ENCODE results near the gene CCDC136.

CCDC136 gene

DNA sequence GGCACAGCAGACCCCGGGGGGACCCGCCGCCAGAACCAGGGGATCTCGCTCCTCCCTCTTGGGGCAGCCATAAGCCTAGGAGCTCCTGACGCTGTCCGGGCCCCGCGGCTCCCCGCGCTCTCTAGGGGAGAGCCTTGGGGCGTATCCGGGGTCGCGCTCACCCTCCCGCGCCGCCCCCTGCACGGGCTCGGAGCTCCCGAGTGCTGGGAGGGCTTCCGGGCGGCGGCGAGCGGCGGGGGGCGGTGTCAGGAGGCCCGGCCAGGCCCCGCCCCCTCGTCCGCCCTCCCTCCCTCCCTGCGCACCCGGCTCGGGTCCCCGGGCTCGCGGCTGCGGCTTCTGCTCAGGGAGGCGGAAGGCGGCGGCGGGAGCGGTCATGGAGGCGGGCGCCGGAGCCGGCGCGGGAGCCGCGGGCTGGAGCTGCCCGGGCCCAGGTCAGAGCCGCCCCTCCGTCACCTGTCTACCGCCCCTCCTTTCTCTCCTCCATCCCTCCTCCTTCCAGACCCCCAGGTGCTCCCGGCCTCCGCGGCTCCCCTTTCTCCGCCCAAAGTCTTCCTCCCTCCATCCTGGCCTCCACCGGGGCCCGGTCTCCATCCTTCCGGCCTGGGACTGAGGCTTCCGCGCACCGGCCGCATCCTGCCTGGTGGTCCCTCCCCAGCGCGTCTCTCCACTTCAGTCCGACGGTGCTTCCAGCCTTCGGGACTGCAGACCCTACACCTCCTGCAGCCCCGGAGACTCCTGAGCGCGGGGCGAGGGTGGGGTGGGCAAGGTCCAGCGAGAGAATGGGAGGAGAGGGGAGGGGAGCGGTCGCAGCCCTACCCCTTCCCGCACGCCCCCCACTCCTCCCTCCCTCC lies at the start of gene CCDC136:
Gene CCDC136 (plus strand): TSS at position 848 of the 851 bp plus-strand sequence. CDS start 444 bp downstream, outside the sequence.
- in situ Hi-C loops (cut with MboI; ENCODE audit: low sequenced_read_pairs): no loop called here

DNA sequence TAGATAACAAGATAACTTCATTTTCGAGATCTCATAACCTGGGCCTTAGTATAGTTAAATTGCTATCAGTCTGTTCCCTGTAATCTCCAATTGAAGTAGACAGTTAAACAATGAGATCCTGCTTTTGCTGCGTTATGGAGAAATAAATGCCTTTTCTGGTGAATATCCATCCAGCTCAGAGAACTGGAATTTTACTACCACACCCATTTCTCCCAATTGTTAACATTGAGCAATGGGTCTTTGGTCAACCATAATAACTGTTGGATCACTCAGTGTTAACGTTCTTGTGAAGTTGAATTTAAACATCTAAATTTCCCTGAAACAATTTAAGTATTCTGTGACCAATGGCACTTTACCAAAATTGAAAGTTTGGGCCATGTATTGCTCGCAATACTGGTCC lies 49.6 kb upstream of the CCDC136 start:
- in situ Hi-C loops (cut with MboI; ENCODE audit: low sequenced_read_pairs): no loop called here

DNA sequence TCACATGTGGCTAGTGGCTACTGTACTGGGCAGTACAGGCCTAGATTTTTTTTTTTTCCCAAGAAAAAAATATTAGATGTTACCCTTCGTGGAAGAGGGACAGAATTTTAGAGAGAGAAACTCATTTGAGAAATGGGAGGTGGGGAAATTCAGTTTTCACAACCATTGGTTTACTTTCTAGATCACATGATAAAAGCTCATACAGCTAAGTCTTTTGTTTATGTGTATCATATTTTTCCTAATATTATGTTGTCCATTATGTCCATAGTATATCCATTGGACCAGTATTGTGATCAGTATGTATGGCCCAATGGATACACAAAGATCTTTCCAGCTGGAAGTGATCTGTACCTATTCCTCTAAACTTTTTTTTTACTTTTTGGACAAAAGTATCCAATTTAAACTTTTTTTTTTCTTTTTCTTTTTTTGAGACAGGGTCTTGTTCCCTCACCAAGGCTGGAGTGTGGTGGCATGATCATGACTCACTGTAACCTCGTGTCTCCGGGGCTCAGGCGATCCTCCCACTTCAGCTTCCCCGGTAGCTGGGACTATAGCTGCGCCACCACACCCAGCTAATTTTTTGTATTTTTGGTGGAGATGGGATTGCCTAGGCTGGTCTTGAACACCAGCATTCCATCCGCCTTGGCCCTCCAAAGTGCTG lies 48.5 kb upstream of the CCDC136 start:
- in situ Hi-C loops (cut with MboI; ENCODE audit: low sequenced_read_pairs): no loop called here

DNA sequence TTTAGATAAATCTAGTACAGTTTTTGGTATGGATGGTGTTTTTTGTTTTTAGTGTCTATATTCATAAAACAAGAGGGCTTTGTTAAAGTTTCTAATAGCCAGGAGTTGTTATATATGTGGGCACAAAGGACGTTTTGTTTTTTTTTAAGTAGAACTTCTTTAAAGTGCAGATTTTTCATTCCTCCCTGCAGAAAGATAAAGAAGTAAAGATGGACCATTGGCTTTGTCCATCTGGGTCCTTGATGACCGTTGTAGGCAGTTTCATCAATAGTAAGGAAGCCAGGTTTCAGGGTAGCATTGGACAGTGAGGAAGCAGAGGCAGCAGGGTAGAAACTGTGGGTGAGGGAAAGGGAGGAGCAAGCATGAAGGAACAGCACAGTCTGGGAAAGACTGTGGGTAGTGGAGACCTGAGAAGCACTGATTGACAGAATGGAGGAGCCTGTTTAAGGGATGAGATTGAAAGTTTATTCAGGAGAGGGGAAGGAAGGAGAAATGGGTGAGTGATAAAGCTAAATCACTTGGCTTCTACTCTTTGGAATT lies 47.3 kb upstream of the CCDC136 start:
- in situ Hi-C loops (cut with MboI; ENCODE audit: low sequenced_read_pairs): no loop called here

DNA sequence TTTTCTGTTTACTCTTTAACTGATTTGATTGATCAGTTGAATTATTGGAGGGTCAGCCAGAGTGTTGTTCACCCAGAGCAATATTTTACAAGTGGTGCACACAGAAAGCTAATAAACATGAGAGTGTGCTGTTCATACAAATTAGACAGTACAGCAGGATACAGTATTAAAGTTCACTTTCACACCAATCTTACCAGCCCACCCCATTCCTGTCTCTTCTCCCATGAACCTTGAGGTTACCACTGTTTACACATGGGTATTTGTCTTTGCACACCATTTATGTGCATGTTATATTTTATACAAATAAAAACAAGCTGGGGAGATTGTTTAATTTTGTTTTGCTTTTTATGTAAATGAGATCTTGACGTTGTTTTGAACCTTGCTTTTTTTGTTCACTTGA lies 46.1 kb upstream of the CCDC136 start:
- in situ Hi-C loops (cut with MboI; ENCODE audit: low sequenced_read_pairs): no loop called here

DNA sequence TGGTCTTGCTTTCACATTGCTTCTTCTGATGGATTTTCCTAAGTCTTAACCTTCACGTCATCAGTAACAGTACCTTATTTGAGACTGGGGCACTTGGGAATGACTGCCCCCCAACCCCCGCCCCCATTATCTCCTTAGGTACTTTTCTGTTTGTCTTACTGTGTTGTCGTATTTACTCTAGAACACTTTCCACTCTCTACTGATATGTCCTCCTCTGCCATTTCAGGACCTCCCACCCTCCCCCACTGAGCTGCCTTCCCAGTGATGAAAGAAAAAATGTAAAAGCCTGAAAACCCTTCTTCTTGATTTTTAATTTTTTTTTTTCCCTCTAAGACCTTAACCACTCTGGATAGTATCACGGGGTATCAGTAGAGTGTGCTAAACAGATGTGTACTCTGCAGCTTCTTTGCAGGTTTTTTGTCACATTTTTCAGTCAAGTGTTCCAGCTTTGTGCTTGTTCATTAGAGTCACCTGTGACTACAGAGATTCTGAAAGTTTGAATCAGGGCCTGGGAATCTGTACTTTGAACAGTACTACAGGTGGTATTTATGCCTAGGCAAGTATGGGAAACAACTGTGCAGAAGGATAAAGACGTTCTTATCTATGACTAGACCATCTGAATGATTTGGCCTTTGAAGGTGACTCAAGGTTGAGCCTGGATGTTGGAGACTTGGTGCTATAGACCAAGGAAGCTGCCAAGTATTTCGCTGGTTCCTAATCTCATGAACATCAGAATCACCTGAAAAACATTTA lies 44.3 kb upstream of the CCDC136 start:
- in situ Hi-C loops (cut with MboI; ENCODE audit: low sequenced_read_pairs): no loop called here

DNA sequence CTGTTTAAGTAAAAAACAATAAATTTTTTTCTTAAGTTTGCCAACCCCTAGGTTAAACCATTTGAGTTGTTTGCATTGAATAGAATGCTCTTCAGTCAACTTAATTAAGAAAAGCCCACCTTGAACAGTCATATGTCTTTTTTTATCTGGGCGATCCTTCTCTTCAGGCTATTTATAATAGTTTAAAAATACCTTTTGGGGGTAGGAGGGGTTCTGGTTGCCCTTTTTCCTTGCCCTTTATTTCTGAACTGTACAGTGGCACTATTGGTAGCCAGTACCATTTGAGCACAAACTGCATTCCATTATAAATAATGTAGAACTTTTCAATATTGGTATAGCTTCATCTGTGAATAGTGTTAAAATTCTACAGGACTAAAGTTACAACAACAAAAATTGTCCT lies 39.5 kb upstream of the CCDC136 start:
- in situ Hi-C loops (cut with MboI; ENCODE audit: low sequenced_read_pairs): no loop called here

DNA sequence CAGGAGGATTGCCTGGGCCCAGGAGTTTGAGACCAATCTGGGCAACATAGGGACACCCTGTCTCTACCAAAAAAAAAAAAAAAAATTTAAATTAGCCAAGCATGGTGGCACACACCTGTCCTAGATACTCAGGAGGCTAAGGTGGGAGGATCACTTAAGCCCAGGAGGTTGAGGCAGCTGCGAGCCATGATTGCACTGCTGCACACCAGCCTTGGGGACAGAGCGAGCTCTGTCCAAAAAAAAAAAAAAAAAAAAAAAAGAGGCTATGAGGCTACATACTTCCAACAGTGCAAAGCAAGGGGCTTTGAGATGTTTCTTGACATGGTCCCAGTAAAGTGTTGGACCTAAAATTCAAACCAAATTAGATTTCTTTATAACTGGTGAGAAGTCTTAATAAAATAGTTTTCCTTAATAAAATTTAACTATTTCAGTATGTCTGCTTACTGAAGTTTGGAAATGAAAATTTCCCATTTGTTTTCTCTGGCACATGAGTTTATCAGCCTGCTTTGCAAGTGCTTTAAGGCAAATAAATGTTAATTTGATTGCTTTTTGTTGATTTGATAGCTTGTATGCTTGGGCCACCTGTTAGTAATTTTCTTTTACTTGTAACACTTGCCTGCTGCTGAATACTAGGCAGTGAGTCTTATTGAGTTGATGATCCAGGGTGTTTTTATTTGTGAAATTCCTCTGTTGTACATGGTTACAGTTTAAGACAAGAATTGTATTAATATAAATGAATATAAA lies 36.5 kb upstream of the CCDC136 start:
- in situ Hi-C loops (cut with MboI; ENCODE audit: low sequenced_read_pairs): no loop called here

DNA sequence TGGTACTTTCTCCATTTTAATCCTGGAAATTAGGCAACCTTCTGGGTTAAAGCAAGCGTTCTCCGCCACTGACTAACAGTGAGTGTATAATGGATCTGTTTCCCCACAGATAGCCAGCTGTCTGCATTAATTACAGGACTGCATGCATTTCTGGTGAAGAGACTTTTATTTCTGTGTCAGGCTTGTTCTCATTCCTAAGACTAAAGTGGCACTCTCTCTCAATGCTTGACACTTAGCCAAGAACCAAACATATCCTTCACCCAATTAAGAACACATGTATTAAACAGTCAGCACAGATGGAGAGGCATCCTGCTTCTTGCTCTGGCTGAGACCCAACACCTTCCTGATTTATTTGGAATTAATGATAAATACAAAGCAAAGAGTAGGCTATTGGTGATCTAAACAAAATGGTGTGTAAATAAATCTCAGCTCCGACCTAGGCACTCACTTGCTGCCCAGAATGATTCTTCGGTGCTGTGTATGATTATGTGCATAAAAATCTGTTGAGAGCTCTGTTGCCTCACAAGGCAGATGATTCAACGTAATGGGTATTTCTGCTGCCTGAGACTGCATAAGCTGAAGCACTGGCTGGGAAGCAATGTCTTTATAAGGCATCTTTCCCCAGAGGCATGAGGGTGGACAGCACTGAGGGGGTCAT lies 35.8 kb upstream of the CCDC136 start:
- in situ Hi-C loops (cut with MboI; ENCODE audit: low sequenced_read_pairs): no loop called here

DNA sequence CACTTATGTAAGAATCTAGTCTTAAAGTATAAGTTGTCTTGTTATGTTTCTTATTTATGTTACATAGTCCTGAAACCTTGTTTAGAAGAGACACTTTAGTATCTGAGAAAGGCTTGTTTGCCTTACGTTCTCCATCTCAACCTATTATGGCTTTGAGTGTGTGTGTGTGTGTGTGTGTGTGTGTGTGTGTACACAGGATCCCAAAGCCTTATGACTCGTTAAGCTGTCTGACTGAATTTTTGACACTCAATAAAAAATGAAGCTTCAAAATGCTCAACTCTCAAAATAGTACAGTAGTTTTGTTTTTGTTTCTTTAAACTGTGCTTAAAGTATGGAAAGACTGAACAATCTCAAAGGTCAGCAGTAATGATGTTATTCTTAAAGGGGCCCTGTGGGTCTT lies 34.6 kb upstream of the CCDC136 start:
- in situ Hi-C loops (cut with MboI; ENCODE audit: low sequenced_read_pairs): no loop called here

DNA sequence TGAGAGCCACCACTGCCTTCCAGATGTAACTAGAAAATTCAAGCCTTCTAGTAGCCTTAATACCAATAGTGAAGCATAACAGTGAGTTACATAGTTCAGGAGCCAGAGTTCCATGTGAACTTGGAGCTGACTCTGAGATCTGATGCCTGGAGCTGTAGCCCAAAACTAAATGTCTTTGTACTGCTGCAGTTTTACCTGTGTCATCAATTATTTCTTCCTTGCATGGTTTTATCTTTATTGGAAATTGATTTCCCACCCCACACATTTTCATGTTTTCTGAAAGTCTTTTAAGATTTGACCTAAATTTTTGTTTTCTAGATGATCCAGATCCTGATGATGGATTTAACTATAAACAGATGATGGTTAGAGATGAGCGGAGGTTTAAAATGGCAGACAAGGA lies 33.2 kb upstream of the CCDC136 start:
- in situ Hi-C loops (cut with MboI; ENCODE audit: low sequenced_read_pairs): no loop called here

DNA sequence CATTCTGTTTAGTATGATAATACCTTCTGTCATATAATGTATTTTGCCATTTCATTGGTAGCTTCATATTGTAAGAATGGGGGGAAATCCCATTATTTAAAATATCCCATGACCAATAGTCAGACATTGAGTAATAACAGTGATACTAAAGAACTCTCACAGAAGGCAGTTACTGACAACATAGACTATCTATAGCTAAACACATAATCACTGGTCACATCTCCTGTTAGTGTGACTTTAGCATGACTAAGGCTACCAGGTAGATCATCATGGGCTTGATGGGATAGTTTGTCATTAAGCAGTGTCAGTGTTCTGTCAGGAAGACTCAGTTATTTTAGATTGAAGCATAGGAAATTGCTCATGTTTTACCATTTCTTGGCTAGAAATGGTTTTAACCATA lies 32.5 kb upstream of the CCDC136 start:
- in situ Hi-C loops (cut with MboI; ENCODE audit: low sequenced_read_pairs): no loop called here

DNA sequence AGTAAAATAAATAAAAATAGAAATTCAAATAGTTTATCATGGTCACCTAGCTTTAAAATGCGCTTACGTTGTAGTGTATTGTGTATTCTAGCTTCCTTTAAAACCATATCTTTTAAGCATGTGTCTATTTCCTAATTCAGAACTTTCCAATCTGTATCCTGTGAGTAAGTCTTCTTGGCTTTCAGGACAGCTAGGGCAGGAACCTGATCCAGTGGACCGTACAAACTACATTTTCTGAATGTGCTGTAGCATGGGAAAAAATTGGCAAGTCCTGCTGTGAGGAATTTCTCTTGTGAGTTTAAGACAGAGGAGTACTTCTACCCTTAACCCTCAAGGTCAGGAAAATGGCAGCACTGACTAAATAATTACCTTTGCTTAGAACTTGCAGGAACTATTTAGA lies 28.2 kb upstream of the CCDC136 start:
- in situ Hi-C loops (cut with MboI; ENCODE audit: low sequenced_read_pairs): no loop called here

DNA sequence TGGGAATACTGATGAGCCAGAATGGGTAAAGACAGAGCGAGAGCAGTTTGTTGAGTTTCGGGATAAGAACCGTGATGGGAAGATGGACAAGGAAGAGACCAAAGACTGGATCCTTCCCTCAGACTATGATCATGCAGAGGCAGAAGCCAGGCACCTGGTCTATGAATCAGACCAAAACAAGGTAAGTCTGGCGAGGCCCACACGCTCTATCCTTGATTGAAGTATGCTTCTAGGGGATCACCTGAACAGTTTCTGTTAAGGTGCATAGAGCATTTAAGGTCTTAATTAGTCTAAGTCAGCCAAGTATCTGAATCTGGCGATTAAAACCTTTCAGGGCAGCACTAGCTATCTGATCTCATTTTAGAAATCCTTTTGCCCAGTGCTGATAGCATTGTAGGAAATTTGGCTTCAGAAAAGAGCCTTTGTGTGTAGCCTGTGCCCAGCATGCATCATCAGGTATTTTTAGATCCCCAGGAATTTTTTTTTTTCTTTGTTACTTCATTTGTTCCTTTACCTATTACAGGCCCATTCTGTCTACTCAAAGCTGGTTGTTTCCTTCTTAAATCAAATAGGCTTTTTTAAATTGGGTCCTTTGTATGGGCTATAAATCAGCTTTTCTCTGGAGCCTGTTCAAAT lies 24.2 kb upstream of the CCDC136 start:
- in situ Hi-C loops (cut with MboI; ENCODE audit: low sequenced_read_pairs): no loop called here

DNA sequence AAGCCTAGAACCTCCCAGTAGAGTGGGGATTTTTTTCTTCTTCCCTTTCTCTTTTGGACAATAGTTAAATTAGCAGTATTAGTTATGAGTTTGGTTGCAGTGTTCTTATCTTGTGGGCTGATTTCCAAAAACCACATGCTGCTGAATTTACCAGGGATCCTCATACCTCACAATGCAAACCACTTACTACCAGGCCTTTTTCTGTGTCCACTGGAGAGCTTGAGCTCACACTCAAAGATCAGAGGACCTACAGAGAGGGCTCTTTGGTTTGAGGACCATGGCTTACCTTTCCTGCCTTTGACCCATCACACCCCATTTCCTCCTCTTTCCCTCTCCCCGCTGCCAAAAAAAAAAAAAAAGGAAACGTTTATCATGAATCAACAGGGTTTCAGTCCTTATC lies 21.5 kb upstream of the CCDC136 start:
- in situ Hi-C loops (cut with MboI; ENCODE audit: low sequenced_read_pairs): no loop called here

DNA sequence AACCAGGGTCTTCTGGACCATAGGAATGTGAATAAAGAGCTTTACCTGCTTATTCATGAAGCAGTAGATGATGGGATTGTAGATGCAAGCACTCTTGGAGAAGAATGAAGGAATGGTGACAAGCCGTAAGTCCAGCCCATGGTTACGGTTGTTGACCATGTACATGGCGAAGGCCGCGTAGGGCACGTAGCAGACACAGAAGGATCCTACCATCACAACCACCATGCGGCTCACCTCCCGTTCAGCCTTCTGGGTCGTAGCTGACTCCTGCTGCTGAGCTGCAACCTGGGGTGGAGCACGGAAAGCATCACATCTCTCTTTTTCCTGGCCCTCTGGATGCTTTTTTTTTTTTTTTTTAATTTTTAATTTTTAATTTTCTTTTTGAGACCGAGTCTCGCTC lies 18.2 kb upstream of the CCDC136 start:
- in situ Hi-C loops (cut with MboI; ENCODE audit: low sequenced_read_pairs): no loop called here

DNA sequence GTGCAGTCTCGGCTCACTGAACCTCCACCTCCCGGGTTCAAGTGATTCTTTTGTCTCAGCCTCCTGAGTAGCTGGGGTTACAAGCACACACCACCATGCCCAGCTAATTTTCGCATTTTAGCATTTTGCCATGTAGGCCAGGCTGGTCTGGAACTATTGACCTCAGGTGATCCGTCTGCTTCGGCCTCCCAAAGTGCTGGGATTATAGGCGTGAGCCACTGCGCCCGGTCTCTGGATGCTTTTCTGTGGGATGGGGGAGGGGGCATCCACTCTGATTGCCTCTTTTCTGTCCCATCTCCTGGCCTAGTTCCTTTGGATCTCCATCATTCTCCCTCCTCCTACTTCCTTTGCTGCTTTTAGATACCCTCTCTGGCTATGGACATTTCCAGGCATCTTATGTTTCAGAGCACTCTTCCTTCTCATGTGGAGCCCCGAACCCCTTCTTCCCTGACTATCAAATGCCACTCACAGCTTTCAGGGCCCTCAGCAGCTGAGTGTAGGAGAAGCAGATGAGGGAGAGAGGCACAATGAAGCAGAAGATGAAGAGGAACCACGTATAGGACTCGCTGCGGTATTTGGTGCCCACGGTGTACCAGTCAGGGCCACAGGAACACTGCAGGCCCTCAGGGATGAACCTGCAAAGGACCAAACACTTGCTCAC lies 17.6 kb upstream of the CCDC136 start:
- in situ Hi-C loops (cut with MboI; ENCODE audit: low sequenced_read_pairs): no loop called here

DNA sequence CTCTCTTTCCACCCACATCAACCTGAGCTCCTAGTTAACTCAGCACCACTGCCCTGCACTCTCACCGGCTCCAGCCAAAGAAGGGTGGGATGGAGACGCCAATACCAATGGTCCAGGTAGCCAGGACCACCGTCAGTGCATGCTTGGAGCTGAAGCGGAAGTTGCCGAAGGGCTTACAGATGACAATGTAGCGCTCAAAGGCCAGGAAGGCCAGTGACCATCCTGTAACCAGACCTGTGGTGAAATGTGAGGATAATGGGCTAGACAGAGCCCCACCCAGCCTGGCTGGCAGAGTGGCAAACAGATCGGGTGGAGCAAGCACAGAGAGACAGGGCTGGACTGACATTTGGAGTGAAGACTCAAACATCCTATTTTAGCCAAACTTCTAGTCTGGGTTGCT lies 16.8 kb upstream of the CCDC136 start:
- in situ Hi-C loops (cut with MboI; ENCODE audit: low sequenced_read_pairs): no loop called here

DNA sequence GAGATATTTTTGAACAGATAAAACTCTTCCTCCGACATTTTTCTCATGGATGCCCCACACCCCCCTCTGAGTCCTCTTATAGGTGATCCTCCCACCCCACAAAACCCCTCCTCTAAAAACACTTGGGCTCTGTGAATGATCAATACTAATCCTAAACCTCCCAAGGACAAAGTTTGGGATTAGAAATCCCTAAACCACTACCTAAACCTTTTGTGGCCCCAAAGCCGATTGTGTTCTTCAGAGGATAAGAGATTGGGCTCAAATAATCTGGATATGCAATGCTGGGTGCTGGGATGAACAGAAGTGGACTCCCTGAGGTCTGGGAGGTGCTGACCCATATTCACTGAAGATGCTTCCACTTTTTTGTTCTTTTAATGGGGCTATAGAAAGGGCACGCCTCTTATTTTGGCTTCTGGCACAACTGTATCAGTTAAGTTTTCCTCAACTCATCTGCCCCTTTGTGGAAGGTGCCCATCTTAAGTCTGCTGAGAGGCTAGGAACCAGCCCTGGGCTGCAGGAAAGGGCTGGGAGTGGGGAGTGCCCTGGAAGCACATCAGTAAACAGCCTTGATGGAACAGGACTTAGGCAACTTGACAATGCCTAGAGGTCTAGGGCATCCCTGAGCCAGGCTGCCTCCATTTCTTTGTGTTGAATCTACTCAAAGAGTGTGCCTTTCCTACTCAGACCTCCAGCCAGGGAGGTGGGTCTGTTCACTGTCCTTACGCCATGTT lies 15.9 kb upstream of the CCDC136 start, which contains the start of gene OPN1SW:
Gene OPN1SW (minus strand): TSS at position 51 of the 731 bp plus-strand sequence. CDS start 13 bp downstream, at position 38.
- in situ Hi-C loops (cut with MboI; ENCODE audit: low sequenced_read_pairs): no loop called here

All from HL-60/S4 treated with phorbol 12-myristate 13-acetate at 8.2 ng/mL for 4 days and 3 days (cell line).